GM18951 (cell line): ENCODE data around the gene IFITM10.

ENCODE experiments used
- POLR2A ChIP-seq: IDR thresholded peaks from 4 replicates; pipeline ENCODE4 v1.6.1; 2011; ENCODE audit warnings: mild to moderate bottlenecking; ENCODE audit not compliant: insufficient read length, insufficient read depth; ENCODE audit errors: extremely low read depth
- in situ Hi-C: fragments of 300-500 bp; cut with MboI; formaldehyde crosslinking; loops from one replicate; pipeline ENCODE4 v1.12.0; 2022; ENCODE audit warnings: low sequenced_read_pairs, mixed read lengths, inconsistent platforms; ENCODE audit not compliant: unreplicated experiment

IFITM10 gene

DNA sequence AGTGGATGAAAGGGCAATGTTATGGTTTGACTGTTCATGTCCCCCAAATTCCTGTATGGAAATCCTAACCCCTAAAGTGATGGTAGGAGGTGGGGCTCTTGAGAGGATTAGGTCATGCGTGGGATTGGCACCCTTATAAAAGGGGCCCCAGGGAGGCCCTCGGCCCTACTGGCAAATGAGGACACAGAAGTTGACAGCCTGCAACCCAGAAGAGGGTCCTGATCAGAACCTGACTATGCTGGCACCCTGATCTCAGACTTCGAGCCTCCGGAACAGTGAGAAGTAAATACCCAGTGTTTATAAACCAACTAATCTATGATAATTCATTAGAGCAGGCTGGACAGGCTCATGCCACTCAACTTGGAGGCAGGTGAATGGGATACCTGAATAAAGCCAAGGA lies 8.7 kb downstream of the IFITM10 start:
- no peak for TF ChIP-seq POLR2A
- in situ Hi-C loops = no loop called here

DNA sequence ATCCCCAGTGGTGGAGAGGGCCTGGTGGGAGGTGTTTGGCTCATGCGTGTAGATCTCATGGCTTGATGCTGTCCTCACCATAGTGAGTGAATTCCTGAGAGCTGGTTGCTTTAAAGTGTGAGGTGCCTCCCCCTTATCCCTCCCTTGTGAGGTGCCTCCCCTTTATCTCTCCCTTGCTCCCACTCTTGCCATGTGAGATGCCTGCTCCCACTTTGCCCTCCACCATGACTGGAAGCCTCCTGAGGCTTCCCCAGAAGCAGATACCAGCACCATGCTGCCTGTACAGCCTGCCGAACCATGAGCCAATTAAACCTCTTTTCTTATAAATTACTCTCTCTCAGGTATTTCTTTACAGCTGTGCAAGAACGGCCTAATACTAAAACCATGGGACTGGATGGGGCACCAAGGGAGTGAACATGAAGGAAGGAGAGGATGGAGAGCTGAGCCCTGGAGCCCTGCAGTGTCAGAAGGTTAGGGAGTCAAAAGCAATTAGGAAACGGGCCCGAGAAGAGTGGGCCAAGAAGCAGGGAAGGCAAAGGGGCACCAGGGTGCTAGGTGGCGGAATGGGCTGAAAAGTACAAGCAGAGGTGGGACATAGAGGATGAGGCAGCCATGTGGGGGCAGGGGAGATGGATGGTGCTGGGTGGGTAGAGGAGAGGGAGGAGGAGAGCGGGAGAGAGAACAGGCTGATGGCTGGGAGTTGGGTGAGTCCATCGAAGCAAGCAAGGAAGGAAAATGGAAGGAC lies 9.4 kb downstream of the IFITM10 start:
- in situ Hi-C loops = no loop called here

DNA sequence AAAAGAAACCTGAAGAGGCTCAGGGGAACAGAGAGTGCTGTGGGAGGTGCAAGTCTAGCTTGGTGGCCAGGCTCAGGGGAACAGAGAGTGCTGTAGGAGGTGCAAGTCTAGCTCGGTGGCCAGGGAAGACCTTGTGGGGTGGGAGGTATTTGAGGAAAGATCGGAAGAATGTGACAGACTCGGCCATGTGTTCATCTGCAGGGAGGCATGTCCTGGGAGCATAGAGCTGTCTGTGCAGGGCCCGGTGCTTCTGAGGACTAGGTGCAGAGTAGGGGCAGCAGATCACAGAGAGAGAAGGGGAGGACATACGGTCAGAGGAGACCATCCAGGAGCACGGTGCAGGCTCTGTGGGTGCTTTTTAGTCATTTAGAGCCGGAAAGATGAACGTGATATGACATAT lies 10.8 kb downstream of the IFITM10 start:
- in situ Hi-C loops = no loop called here
- no peak for TF ChIP-seq POLR2A

More for the DNA sequence above, 9.4 kb downstream of the IFITM10 start:
- no peak for TF ChIP-seq POLR2A

DNA sequence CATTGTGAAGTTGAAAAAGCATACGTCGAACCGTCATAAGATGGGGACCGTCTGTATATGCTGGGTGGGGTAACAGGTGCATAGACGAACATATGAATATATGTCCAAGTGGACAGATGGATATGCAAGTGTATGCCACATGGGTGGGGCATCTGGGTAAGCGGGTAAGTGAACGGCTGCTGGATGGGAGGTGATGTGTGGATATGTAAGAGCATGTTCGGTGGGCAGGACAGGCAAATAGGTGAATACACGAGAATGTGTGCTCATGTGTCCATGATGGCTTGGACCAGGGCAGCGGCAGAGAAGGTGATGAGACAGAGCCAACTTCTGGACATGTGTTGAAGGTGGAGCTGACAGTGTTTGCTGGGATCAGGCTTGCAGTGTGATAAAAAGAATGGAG lies 12.0 kb downstream of the IFITM10 start:
- no peak for TF ChIP-seq POLR2A
- in situ Hi-C loops = no loop called here

DNA sequence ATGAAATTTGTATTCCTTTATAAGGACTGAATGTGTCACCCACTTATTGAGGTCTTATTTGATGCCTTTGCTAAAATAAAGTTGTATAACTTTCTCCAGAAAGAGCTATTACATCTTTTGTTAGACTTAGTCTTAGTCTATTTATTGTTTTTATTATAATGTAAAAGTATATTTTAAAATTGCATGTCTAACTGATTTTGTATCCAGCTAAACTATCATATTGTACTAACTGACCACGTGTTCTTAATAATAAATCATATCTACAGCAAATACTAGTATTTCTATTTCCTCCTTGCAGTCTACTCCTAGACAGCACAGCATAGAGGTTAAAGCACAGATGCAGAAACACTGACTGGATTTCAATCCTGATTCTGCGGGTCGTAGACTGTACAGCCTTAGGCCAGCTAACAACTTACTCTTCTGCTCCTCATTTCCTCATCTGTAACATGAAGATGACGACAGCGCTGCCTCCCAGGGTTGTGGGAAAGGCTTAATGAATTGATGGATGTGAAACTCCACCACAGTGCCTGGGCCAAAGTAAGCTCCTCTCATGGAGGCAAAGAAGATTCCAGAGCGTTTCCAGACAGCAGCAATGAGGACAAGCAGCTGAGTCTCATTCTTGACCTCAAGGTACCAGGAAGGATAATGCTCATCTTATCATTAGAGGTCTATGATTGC lies 13.2 kb downstream of the IFITM10 start:
- in situ Hi-C loops = no loop called here
- TF ChIP-seq POLR2A = no peak

DNA sequence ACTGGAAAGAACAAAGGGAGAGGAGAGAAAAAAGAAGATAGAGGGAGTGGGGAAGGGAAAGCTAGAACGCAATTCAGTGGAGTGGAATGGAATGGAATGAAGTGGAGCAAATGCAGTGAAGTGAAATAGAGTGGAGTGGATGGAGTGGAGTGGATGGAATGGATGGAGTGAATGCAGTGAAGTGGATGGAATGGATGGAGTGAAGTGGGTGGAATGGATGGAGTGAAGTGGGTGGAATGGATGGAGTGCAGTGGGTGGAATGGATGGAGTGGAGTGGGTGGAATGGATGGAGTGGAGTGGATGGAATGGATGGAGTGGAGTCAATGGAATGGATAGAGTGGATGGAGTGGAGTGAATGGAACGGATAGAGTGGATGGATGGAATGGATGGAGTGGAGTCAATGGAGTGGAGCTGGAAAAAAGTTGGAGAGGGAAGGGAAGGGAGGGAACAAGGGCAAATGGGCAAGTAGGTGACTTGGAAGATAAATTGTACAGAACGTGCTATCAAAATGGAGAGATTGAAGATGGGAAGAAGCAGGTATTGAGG lies 13.9 kb downstream of the IFITM10 start:
- in situ Hi-C loops = no loop called here
- TF ChIP-seq POLR2A = no peak

DNA sequence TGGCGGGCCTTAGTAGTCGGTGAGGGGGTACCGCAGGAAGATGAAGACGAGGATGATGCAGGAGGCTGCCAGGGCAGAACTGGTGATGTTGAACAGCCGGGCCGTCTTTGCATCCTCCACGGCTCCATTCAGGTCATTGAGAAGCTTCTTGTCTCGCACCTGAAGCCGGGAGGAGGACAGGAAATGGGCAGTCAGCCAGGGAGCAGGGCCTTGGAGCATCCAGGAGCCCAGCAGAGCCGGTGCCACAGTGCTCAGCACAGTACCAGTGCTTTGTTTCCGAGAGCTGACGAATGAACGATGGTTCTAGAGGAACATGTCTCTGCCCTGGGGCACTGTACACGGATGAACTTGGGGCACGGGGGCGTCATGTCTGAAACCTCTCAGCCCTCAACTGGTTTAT lies 15.1 kb downstream of the IFITM10 start:
- in situ Hi-C loops = no loop called here
- no peak for TF ChIP-seq POLR2A

DNA sequence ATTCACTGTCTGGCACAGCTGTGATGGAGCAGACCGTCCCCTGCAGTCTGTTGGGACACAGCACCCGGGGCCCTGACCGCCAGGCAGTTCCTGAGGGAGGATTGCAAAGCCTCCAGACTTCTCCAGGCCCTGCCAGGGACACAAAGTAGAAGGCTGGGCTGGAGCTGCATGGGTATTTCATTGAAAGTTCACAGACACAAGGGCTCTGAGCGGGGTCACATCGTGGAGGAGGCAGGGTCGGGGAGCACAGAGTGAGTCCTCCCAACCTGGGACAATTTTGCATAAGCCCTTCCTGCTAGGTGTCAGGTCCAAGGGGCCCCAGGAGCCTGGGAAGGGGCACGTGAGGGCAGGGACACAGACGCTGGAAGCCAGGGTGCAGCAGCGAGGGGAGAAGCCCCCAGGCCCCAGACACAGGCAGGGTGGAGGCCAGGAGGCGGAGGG lies 15.7 kb downstream of the IFITM10 start:
- in situ Hi-C loops = no loop called here
- no peak for TF ChIP-seq POLR2A

DNA sequence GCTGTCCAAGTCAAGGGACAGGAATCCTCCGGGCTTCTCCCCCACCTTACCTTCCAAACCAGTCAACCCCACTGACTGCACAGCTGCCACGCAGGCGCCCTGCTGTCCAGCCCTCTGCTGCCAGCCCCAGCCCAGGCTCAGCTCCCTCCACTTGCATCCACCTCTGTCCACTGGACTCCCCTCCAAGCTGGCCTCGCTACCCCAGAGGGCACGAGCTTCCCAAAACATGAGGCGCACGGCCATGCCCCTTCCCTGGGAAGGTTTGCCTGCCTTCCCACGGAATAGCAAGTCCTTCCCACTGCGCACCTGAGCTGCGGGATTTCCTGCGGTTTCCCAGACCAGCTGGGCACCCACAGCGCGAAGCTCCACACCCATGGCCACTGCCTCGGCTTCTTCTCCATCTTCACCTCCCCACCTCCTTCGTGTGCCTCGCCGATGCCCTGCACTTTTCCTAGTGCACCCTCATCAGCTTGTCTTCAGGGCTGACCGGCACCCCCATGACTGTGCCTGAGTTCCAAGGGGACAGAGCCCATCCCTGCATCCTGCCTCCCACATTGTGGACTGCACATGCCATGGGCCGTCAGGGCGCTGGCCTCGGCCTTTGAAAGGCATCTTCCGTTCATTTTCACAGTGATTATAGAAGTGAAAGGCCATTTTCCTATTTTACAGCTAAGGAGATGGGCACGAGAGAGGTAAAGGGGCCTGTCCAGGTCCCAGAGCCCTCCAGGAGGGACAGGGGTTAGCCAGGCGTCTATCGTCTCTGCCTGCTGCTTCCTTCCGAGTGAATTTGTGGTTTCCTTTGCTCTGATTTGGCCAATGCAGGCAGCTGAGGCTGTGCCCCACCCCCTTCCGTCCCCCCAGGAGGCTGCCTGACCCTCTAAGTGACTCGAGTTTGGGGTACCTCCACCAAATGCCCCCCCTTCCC lies 16.4 kb downstream of the IFITM10 start:
- in situ Hi-C loops = no loop called here
- TF ChIP-seq POLR2A = no peak

DNA sequence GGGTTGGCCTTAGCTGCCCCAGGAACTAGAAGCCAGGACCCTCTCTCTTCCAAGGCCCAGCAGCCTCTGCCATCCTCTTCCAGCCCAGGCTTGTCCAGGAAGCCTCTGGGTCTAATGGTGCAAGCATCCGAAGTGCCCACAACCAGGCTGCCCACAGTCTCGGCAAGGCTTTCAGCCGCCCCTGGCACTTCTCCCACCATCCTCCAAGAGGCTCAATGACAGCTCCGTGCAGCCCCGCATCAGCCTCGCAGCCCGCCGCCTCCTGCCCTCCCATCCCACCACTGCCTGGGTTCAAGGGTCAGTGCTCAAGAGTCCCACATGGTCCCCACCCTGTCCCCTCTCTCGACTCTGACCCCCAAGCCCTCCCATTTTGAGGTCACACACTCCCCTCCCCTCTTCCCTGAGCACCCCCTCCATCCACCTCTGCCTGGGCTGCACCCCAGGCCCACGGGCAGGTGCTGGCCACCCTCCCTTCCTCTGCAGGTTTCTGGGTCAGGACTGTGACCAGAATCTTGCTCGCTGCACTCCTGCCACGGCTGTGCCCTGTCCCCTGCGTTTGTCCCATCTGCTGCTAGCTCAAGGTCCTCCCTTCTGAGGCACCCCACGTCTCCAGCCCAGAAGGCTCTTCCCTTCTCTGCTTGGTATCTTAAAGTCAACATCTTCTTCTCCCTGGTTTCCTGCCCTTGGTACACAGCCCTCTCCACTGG lies 17.2 kb downstream of the IFITM10 start:
- in situ Hi-C loops = no loop called here
- TF ChIP-seq POLR2A = no peak

DNA sequence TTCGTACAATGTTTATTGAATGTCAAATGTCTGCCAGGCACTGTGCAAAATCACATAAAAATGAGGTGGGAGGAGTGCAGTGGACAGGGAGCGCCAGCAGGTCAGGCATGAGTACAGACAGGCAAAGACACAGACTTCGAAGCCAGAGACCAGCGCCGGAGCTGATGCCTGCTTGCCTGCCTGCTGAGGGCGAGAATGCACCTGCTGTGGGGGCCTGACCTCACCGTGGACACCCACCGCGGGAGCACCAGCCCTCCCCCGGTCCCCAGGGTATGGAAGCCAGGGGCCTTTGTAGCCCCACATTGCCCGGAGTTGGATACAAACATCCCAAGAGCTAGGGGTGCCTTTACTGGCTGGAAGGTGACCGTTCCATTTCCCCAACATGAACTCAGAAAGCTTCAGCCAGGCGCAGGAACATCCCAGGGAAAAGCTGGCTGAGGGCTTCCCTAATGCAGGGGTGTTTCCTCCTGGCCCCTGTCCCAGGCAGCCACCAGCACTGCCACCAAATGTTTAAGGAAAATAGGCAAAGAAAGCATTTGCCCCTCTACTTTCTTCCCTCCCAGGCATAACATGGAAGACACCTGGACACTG lies 17.9 kb downstream of the IFITM10 start:
- in situ Hi-C loops = no loop called here
- TF ChIP-seq POLR2A = no peak

DNA sequence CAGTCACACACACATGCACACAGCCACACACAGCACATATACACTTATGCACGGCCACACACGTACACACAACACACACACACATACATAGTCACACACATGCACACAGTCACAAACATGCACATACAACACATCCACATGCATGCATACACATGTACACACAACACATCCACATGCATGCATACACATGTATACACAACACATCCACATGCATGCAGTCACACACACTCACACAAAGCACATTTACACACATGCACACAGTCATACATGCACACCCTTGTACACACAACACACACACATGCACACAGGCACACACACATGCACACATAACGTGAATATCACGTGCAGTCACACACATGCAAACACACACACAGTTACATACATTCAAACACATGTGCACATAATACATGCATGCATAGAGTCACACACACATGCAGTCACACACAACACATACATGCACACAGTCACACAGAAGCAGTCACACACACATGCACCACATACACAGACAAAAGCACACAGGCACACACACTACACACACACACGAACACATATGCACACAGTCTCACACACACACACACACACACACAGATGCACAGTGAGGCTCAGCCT lies 18.8 kb downstream of the IFITM10 start:
- in situ Hi-C loops = no loop called here
- no peak for TF ChIP-seq POLR2A
